A172 (cell line): ENCODE measurements around the gene RHOJ. TPM values are rescaled to one million over a fixed set of nuclear protein-coding genes. Genes with fewer than 3 reads are reported as not detected.
A peak's percentile ranks its signal among the peaks of the same experiment; 100 is the strongest.
"Not testable (repeated sequence)": the region's sequence is repeated elsewhere in the genome, so short reads cannot be mapped to it uniquely, and the experiment has no call there.

Source experiments
- DNase-seq: peaks from one replicate; pipeline ENCODE4 v3.0.0-alpha.2; 2015; ENCODE audit warnings: low spot score
- total RNA-seq: library from RNA; depleted of rRNA; stranded (reverse); fragments of >200 nt; shearing (Covaris generic); gene quantifications from 2 replicates; pipeline ENCODE4 v1.2.3, GENCODE V29; 2014

The RHOJ gene
- total RNA-seq, 1 experiment from 2014 or later: 0.10 TPM

DNA sequence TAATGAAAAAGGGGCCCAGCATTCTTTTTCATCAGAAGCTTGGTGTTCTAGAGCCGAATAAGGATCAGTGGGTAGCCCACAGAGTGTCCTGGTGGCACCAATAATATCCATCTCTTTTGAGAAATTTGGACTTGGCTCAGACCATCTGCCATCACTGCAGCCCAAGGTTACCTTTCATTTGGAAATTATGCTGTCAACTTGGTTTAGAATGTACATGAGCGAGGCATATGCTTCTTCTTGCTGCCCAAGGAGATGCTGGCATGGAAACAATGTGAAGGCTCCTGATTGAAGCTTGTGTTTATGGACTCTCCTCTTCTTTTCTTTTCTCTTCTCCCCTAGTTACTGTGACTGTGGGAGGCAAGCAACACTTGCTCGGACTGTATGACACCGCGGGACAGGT is 64.5 kb downstream of the RHOJ start:
- no peak for DNase-seq

- DNase-seq: no peak
Measured at GRCh38 chr14:63269561-63270225, 65.5 kb downstream of the RHOJ start.

DNA sequence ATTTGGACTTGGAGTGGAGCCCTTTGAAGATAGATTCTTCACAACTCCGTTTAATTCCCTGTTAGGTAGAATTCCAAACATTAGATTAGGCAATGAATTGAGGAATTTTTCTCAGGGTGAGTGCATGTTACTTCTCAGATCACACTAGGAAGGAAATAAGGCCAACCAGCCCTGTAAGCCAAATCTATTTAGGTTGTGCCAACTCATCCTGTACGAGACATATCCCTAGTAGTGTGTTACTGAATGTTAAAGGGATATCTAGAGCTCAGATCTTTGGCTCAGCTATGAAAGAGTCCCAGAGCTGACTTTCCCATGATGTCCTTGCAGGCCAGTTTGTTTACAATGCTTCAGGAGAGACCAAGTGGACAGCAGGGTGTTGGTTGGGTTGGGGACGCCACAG is 68.9 kb downstream of the RHOJ start:
- no peak for DNase-seq

DNA sequence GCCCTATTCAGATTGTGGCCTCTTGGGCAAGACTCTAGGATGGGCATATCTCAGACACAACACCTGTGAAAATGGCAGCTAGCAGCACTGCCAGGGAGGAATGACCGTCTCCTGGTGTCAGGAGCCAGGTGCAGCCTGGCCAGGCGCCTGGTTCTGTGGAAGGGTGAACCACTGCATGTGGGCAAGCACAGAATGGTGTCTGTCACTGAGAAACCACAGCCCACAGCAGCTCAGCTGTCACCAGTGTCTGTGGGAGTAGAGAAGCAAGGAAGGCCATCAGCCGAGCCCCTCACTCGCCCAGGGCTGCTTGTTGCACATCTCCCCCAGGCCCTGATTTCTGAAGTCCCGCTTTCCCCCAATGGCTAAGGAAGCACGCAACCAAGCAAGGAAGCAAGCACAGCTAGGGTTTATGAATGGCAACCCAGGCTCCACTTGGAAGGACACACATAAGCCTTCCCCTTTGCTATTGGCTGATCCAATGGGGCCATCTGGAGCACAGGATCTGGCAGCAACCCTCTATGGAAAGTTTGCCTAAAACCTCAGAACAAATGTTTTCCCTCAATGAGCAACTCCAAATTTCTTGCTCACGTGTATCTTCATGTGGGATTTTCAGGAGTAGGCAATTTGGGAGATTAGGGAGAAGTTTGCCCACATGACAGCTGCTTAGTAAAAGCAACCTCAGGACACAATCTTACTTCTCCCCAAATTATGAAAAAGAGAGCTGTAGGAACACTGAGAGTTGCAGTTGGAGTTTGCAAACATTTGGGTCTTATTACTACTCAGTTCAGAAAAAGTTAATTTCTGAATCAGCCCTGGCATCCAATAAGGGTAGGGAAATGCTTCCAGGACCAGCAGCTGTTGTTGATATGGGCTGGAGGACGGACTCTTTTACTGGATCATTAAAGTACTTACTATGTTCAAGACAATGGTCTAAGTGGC is 69.7 kb downstream of the RHOJ start:
- no peak for DNase-seq

DNA sequence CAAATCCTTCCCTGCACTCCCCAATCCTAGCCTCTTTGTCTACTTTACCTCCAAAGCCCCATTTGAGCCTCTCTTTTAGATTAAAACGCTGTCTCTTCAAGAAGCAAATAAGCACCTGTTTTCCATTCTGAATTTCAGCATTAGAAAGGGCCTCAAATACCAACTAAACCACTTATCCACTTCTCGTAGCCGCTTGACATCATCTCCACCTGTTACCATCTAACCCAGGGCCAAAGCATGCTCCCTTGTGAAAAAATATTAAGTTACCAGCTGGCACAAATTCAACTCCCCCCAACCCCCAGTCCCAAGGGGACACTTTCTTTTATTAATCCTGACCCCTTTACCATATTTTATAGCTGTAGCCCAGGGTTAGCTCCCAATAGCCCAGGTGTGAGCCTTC is 71.4 kb downstream of the RHOJ start:
- DNase-seq: no peak

- no peak for DNase-seq
Measured at GRCh38 chr14:63276016-63276415, 71.8 kb downstream of the RHOJ start.

GRCh38 chr14:63276492-63277342 is 72.5 kb downstream of the RHOJ start:
- peak; percentile 51 for DNase-seq

GRCh38 chr14:63277591-63278183 is 73.4 kb downstream of the RHOJ start:
- DNase-seq: no peak

DNA sequence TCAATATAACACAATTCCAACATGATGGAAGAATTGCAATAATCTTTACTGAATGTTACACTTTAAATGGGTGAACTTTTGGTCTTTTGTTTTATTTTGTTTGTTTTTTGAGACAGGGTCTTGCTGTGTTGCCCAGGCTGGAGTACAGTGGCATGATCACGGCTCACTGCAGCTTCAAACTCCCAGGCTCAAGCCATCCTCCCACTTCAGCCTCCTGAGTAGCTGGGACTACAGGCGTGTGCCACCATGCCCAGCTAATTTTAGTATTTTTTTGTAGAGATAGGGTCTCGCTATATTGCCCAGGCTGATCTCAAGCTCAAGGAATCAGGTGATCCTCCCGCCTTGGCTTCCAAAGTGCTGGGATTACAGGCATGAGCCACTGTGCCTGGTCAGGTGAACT is 75.7 kb downstream of the RHOJ start:
- not testable (repeated sequence) for DNase-seq

GRCh38 chr14:63282997-63283883 is 79.0 kb downstream of the RHOJ start:
- DNase-seq: no peak

DNA sequence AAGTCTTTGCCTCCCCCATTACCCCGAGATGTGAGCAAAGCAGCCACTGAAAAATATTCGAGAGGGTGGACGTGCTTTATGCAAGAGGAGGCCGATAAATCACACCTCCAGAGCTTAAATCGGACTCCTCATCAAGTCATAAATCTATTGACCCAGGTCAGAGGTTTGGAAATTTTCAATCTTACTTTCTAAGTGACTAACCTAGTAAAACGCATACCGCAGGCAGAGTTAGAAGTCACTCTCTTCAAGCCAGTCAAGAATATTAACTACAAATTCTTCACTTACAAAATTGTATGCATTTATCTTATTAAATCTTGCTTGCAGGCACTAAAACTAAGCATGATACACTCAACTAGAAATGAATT is 79.6 kb downstream of the RHOJ start:
- no peak for DNase-seq

DNA sequence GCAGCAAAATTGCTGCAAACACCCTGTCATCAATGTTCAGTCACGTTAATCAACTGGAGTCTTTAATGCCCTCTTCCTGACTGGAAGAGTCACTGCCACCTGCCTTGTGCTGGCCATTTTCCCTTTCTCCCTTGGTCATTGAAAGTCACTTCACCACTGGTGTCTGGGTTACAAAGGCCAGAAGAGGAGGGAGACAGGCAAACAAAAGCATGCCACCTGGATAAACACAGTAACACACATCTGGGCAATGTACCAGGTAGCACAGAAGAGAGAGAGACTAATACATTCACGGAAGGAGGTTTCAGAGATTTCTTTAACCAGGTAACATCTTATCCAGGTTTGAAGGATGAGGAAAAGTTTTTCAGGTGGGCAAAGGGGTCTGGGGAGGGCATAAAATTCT is 81.8 kb downstream of the RHOJ start:
- no peak for DNase-seq

- no peak for DNase-seq
Measured at GRCh38 chr14:63287666-63288483, 83.6 kb downstream of the RHOJ start.

GRCh38 chr14:63288853-63289252 is 84.6 kb downstream of the RHOJ start:
- DNase-seq: no peak

DNA sequence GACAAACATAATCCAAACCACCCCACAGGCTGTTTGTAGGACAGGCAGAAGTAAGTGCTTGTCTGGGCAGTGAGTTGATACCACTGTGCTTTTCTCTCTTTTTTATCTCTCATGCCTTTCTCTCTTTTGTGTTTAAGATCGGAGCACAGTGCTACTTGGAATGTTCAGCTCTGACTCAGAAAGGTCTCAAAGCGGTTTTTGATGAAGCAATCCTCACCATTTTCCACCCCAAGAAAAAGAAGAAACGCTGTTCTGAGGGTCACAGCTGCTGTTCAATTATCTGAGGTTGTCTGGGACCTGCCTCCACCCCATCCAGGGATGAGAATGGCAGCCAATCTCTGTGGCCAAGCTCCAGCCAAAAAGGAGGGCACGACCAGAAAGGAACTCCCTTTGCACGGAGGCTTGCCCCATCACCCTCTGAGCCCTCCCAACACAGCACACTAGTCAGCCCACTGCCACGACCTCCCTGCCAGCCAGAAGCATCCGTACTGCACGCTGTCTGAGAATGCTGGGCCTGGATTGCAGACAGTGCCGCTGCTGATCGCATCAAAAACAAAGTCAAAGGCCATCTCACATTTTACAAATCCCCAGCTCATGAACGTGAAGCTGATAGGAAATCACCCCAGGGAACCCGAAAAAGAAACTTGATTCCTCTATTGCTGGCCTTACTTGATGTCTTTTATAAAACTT is 86.6 kb downstream of the RHOJ start:
- no peak for DNase-seq

DNA sequence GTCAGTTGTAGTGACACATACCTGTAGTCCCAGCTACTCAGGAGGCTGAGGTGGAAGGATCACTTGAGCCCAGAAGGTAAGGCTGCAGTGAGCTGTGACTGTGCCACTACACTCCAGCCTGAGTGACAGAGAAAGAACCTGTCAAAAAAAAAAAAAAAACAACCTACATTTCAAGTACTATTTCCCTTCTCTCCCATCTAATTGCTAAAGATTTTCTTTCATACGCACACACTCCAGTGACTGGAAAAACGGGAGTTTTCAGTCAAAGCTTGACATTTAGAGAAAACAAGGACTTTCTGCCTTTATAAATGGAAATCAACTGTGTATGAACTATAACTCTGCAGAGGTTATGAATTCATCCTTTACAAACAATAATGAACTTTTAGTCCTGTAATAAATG is 88.6 kb downstream of the RHOJ start:
- no peak for DNase-seq

DNA sequence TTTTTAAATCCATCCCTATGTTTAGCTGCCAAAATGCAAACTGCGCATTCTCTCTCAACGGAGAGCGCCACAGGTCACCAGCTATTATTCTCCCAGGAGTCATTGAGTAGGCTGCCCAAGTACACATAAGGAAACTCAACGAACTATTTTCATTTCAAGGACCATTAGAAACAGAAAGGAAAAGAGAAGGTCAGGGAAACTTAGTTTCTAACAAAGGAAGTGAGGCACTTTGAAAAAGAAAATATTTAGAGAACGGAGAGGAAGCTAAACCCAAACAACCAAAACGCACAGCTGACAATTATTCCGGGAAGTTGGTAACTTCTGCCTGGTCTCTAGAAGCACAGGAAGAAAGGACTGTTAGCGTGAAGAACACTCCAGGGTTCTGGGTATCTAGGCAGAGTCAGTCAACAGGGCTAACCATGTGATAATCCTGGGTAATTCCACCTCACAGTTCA is 91.0 kb downstream of the RHOJ start:
- DNase-seq: no peak

- no peak for DNase-seq
Measured at GRCh38 chr14:63296060-63296563, 91.9 kb downstream of the RHOJ start.
